Lung (tissue), 12 donors: ENCODE results near the gene CFLAR. TPM values are rescaled to one million over a fixed set of nuclear protein-coding genes. Genes with fewer than 3 reads are reported as not detected.

Source experiments
- ATAC-seq: fragments of 200-7000 bp; cut with Tn5 transposase; one replicate; pipeline ENCODE4 v1.9.1; 2020; ENCODE audit warnings: moderate number of reproducible peaks; ENCODE audit not compliant: insufficient read depth, low FRiP score
- DNase-seq, 3 donors: peaks; one replicate each; pipeline ENCODE4 v3.0.0-alpha.2; 2013 to 2017
- H3K27ac ChIP-seq, 2 donors: one replicate each; pipeline ENCODE4 v1.5.1; 2013; ENCODE audit warnings: mild to moderate bottlenecking in 2 of 2, moderate library complexity in 2 of 2, control low read depth in 1 of 2, inconsistent platforms in 1 of 2, low read depth in 1 of 2, low read length in 1 of 2
- H3K27me3 ChIP-seq, 3 donors: one replicate each; pipeline ENCODE4 v1.5.1; 2013; ENCODE audit warnings: low read length in 2 of 3; ENCODE audit not compliant: control insufficient read depth in 3 of 3, insufficient read depth in 3 of 3
- H3K36me3 ChIP-seq, 4 donors: one replicate each; pipeline ENCODE4 v1.5.1; 2013; ENCODE audit warnings: low read length in 4 of 4, mild to moderate bottlenecking in 1 of 4, moderate library complexity in 1 of 4; ENCODE audit not compliant: control insufficient read depth in 4 of 4, insufficient read depth in 4 of 4
- H3K4me1 ChIP-seq, 5 donors: one replicate each; pipeline ENCODE4 v1.5.1; 2013; ENCODE audit warnings: low read length in 5 of 5, mild to moderate bottlenecking in 2 of 5, moderate library complexity in 1 of 5; ENCODE audit not compliant: control insufficient read depth in 5 of 5, insufficient read depth in 5 of 5
- H3K4me3 ChIP-seq: one replicate; pipeline ENCODE4 v1.5.1; 2013; ENCODE audit warnings: mild to moderate bottlenecking, control low read depth, moderate library complexity
- H3K9ac ChIP-seq, 2 donors: one replicate each; pipeline ENCODE4 v1.5.1; 2013; ENCODE audit warnings: low read length in 2 of 2, control low read depth in 1 of 2; ENCODE audit not compliant: insufficient read depth in 1 of 2
- H3K9me3 ChIP-seq, 4 donors: one replicate each; pipeline ENCODE4 v1.5.1; 2013; ENCODE audit warnings: low read length in 3 of 4, mild to moderate bottlenecking in 1 of 4, moderate library complexity in 1 of 4; ENCODE audit not compliant: control insufficient read depth in 4 of 4, insufficient read depth in 3 of 4
- CTCF ChIP-seq: IDR thresholded peaks from 2 replicates; pipeline ENCODE4 v1.5.1; 2012; ENCODE audit warnings: mild to moderate bottlenecking; ENCODE audit errors: control extremely low read depth, extremely low read depth
- WGBS, 2 donors: extraction: QIAGEN DNeasy Blood & Tissue Kit; methylation state at CpG; one replicate each; pipeline ENCODE4 v1.1.7; 2013; 5-methylcytosine and 5-hydroxymethylcytosine counted together
- polyA plus RNA-seq, 2 donors: library from polyadenylated mRNA; stranded (reverse); fragments of 200-250 nt; gene quantifications; one replicate each; pipeline ENCODE4 v1.2.1, GENCODE V29; 2013
- total RNA-seq, 2 donors: library from RNA; depleted of rRNA in 1 of 2; stranded (reverse); fragments of >200 nt in 1 of 2; gene quantifications; one replicate each; pipeline ENCODE4 v1.2.1, GENCODE V29; 2014 to 2021
- donor health status: control.
- donor health status: control.
- donor health status: Bipolar disorder and iron deficiency.
- donor health status: healthy.
- donor health status: DM: yes; HTN: yes; CAD: no.

Gene CFLAR
- total and polyA plus RNA-seq, 4 donors, result 101 to 345 (median 238) TPM

- no peak for TF ChIP-seq CTCF
- Histone ChIP-seq H3K4me1 (peaks cover 0 to 11% (median 6%) of the 10 kb centered on the region in 5 donors), H3K27me3 (no peaks in the 10 kb centered on the region), H3K9ac (no peak overlapping the region), H3K36me3 (peaks cover 0 to 11% (median 0%) of the 10 kb centered on the region in 4 donors), H3K27ac (no peak overlapping the region), H3K4me3 (no peak overlapping the region), H3K9me3 (peaks cover 0 to 1% (median 0%) of the 10 kb centered on the region in 4 donors)
- DNase-seq (no peak), ATAC-seq (no peak)
- WGBS, 2 donors, result 95 to 98% methylated on average over 4 of the region's 4 CpGs
These were observed 100.0 kb downstream of the CFLAR start for GRCh38 chr2:201215963-201216362.

GRCh38 chr2:201216918-201217317 lies 101.0 kb downstream of the CFLAR start:
- Histone ChIP-seq H3K27ac (no peak overlapping the region), H3K36me3 (peaks cover 0 to 11% (median 0%) of the 10 kb centered on the region in 4 donors), H3K9me3 (peaks cover 0 to 1% (median 0%) of the 10 kb centered on the region in 4 donors), H3K4me1 (peaks cover 0 to 11% (median 6%) of the 10 kb centered on the region in 5 donors), H3K9ac (no peak overlapping the region), H3K27me3 (no peaks in the 10 kb centered on the region), H3K4me3 (no peak overlapping the region)
- 85 to 89% methylated on average over 1 of the region's 1 CpG for WGBS, 2 donors
- DNase-seq (no peak), ATAC-seq (no peak)
- no peak for TF ChIP-seq CTCF

GRCh38 chr2:201218780-201219179 lies 102.8 kb downstream of the CFLAR start:
- no peak for TF ChIP-seq CTCF
- Histone ChIP-seq H3K27me3 (no peaks in the 10 kb centered on the region), H3K9ac (no peak overlapping the region), H3K9me3 (peaks cover 0 to 1% (median 0%) of the 10 kb centered on the region in 4 donors), H3K4me1 (peaks cover 0 to 11% (median 6%) of the 10 kb centered on the region in 5 donors), H3K36me3 (peaks cover 0 to 11% (median 0%) of the 10 kb centered on the region in 4 donors), H3K4me3 (no peak overlapping the region), H3K27ac (peak overlapping the region in 1 of 2 donors; percentile 52)
- WGBS, 2 donors, result 94 to 96% methylated on average over 6 of the region's 6 CpGs
- DNase-seq (no peak), ATAC-seq (no peak)
